Measurements from ENCODE around the gene CABP1.

DNA sequence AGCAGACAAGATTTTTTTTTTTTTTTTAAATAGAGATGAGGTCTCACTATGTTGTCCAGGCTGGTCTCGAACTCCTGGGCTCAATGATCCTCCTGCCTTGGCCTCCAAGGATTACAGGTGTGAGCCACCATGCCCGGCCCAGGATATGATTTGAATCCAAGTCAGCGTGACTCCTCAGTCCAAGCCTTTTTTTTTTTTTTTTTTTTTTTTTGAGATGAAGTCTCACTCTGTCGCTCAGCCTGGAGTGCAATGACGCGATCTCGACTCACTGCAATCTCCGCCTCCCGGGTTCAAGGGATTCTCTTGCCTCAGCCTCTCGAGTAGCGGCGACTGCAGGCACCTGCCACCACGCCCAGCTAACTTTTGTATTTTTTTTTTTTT is 6.9 kb downstream of the CABP1 start:
- TF ChIP-seq, protein P1, sequence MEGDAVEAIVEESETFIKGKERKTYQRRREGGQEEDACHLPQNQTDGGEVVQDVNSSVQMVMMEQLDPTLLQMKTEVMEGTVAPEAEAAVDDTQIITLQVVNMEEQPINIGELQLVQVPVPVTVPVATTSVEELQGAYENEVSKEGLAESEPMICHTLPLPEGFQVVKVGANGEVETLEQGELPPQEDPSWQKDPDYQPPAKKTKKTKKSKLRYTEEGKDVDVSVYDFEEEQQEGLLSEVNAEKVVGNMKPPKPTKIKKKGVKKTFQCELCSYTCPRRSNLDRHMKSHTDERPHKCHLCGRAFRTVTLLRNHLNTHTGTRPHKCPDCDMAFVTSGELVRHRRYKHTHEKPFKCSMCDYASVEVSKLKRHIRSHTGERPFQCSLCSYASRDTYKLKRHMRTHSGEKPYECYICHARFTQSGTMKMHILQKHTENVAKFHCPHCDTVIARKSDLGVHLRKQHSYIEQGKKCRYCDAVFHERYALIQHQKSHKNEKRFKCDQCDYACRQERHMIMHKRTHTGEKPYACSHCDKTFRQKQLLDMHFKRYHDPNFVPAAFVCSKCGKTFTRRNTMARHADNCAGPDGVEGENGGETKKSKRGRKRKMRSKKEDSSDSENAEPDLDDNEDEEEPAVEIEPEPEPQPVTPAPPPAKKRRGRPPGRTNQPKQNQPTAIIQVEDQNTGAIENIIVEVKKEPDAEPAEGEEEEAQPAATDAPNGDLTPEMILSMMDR (conservative IDR thresholded peaks at IDR 0.05; ENCODE audit: low read length), result no peak
- TF ChIP-seq EZH2phosphoT487 (IDR thresholded peaks at IDR 0.05; ENCODE audit: borderline replicate concordance), result no peak
